ENCODE results near the gene ITGA6. TPM values are rescaled to one million over a fixed set of nuclear protein-coding genes. Genes with fewer than 3 reads are reported as not detected.

ITGA6 gene
- total and polyA plus RNA-seq, 2 experiments from 2014 or later, result 32.9 to 124 TPM

DNA sequence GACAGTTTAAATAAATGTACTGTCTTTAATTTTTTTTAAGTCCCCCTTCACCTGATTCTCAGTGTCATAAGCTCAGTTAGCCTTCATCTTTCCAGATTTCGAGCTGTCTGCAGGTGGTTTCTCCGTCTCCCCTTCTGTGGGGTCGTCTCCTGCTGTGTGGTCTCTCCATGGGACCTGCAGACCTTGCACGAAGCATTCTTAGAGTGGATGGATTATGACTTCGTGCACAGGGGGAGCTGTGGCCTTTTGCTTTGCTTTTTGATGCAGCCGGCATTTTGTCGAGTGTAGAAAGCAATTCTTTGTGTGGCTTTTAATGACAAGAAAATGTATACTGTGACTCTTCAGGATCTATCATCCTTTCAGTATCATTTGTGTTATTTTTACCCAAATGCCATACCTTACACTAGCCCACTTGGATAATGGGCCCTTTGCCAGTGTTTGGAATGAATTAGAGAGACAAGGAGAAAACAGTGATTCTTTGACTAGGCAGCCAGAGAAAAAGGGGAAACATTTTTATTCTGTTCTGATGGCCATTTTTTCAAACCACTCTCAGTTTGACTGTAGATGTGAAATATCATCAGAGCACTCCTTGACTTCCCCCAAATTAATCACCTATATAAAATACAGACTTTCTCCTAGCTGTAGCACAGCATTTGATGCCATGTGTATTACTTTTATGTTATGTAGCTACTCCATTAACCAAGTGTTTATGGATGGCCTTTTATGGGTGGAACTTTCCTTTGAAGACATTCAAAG, 54.3 kb downstream of the ITGA6 start:
- Mint-ChIP-seq H3K27ac (no peak overlapping the region), H3K4me3 (no peak overlapping the region), H3K36me3 (ENCODE audit: low read depth) (peaks cover 56% of the 10 kb centered on the region), H3K27me3 (ENCODE audit: insufficient read depth, low read depth, poor library complexity) (no peaks in the 10 kb centered on the region), H3K9me3 (no peaks in the 10 kb centered on the region), H3K4me1 (peaks cover 3% of the 10 kb centered on the region; the same call in 1 of the 3 replicates)
- Histone ChIP-seq H3K4me3 (no peak overlapping the region), H2AFZ (no peak overlapping the region), H3K4me1 (ENCODE audit: insufficient read depth) (no peaks in the 10 kb centered on the region), H3K9me2 (ENCODE audit: insufficient read depth) (no peaks in the 10 kb centered on the region), H3K4me2 (no peak overlapping the region), H4K20me1 (replicated peaks; ENCODE audit: insufficient read depth) (no peaks in the 10 kb centered on the region; the same call in 1 of the 2 replicates), H3K27ac (ENCODE audit: low read depth) (no peak overlapping the region), H3F3A (replicated peaks; ENCODE audit: low read depth) (no peaks in the 10 kb centered on the region), H3K36me3 (ENCODE audit: insufficient read depth) (peaks cover 27% of the 10 kb centered on the region), H3K79me2 (replicated peaks; ENCODE audit: insufficient read depth) (no peaks in the 10 kb centered on the region), H3K27me3 (ENCODE audit: insufficient read depth) (no peaks in the 10 kb centered on the region)
- no peak for ATAC-seq
- no peak for DNase-seq (ENCODE audit: low spot score)
- TF ChIP-seq NANOG (IDR thresholded peaks at IDR 0.05; ENCODE audit: borderline replicate concordance) (no peak), EZH2 (IDR thresholded peaks at IDR 0.05; ENCODE audit: low read depth, unreplicated experiment) (no peak), ZNF331 (CRISPR knock-in tag; IDR thresholded peaks at IDR 0.05; ENCODE audit: low read depth) (no peak)
- TF ChIP-seq, protein P1, sequence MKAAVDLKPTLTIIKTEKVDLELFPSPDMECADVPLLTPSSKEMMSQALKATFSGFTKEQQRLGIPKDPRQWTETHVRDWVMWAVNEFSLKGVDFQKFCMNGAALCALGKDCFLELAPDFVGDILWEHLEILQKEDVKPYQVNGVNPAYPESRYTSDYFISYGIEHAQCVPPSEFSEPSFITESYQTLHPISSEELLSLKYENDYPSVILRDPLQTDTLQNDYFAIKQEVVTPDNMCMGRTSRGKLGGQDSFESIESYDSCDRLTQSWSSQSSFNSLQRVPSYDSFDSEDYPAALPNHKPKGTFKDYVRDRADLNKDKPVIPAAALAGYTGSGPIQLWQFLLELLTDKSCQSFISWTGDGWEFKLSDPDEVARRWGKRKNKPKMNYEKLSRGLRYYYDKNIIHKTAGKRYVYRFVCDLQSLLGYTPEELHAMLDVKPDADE (IDR thresholded peaks at IDR 0.05), result no peak
- TF ChIP-seq, protein P2, sequence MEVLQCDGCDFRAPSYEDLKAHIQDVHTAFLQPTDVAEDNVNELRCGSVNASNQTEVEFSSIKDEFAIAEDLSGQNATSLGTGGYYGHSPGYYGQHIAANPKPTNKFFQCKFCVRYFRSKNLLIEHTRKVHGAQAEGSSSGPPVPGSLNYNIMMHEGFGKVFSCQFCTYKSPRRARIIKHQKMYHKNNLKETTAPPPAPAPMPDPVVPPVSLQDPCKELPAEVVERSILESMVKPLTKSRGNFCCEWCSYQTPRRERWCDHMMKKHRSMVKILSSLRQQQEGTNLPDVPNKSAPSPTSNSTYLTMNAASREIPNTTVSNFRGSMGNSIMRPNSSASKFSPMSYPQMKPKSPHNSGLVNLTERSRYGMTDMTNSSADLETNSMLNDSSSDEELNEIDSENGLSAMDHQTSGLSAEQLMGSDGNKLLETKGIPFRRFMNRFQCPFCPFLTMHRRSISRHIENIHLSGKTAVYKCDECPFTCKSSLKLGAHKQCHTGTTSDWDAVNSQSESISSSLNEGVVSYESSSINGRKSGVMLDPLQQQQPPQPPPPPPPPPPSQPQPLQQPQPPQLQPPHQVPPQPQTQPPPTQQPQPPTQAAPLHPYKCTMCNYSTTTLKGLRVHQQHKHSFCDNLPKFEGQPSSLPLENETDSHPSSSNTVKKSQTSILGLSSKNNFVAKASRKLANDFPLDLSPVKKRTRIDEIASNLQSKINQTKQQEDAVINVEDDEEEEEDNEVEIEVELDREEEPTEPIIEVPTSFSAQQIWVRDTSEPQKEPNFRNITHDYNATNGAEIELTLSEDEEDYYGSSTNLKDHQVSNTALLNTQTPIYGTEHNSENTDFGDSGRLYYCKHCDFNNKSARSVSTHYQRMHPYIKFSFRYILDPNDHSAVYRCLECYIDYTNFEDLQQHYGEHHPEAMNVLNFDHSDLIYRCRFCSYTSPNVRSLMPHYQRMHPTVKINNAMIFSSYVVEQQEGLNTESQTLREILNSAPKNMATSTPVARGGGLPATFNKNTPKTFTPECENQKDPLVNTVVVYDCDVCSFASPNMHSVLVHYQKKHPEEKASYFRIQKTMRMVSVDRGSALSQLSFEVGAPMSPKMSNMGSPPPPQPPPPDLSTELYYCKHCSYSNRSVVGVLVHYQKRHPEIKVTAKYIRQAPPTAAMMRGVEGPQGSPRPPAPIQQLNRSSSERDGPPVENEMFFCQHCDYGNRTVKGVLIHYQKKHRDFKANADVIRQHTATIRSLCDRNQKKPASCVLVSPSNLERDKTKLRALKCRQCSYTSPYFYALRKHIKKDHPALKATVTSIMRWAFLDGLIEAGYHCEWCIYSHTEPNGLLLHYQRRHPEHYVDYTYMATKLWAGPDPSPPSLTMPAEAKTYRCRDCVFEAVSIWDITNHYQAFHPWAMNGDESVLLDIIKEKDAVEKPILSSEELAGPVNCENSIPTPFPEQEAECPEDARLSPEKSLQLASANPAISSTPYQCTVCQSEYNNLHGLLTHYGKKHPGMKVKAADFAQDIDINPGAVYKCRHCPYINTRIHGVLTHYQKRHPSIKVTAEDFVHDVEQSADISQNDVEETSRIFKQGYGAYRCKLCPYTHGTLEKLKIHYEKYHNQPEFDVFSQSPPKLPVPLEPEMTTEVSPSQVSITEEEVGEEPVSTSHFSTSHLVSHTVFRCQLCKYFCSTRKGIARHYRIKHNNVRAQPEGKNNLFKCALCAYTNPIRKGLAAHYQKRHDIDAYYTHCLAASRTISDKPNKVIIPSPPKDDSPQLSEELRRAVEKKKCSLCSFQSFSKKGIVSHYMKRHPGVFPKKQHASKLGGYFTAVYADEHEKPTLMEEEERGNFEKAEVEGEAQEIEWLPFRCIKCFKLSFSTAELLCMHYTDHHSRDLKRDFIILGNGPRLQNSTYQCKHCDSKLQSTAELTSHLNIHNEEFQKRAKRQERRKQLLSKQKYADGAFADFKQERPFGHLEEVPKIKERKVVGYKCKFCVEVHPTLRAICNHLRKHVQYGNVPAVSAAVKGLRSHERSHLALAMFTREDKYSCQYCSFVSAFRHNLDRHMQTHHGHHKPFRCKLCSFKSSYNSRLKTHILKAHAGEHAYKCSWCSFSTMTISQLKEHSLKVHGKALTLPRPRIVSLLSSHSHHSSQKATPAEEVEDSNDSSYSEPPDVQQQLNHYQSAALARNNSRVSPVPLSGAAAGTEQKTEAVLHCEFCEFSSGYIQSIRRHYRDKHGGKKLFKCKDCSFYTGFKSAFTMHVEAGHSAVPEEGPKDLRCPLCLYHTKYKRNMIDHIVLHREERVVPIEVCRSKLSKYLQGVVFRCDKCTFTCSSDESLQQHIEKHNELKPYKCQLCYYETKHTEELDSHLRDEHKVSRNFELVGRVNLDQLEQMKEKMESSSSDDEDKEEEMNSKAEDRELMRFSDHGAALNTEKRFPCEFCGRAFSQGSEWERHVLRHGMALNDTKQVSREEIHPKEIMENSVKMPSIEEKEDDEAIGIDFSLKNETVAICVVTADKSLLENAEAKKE (CRISPR knock-in tag; IDR thresholded peaks at IDR 0.05), result no peak

All from GM23338 (cell line).